Chondrocyte (in vitro differentiated cells): Measurements from ENCODE around the gene RAPSN. TPM values are rescaled to one million over a fixed set of nuclear protein-coding genes. Genes with fewer than 3 reads are reported as not detected.

Experiments used
- DNase-seq: peaks from one replicate; pipeline ENCODE4 v3.0.0; 2021; ENCODE audit warnings: mixed read lengths, low spot score
- H3K27ac Mint-ChIP-seq: one replicate; pipeline ENCODE4 v1.8.0; 2021; ENCODE audit warnings: mild to moderate bottlenecking, moderate library complexity, mixed read lengths; ENCODE audit not compliant: unreplicated experiment
- H3K27me3 Mint-ChIP-seq: 2 replicates; pipeline ENCODE4 v1.8.0; 2021; ENCODE audit warnings: low read depth, mixed read lengths
- H3K36me3 Mint-ChIP-seq: 2 replicates; pipeline ENCODE4 v1.8.0; 2021; ENCODE audit warnings: low read depth, mixed read lengths
- H3K4me1 Mint-ChIP-seq: 2 replicates; pipeline ENCODE4 v1.8.0; 2021; ENCODE audit warnings: low read depth, mild to moderate bottlenecking, mixed read lengths
- H3K4me3 Mint-ChIP-seq: one replicate; pipeline ENCODE4 v1.8.0; 2021; ENCODE audit warnings: mild to moderate bottlenecking, moderate library complexity, mixed read lengths; ENCODE audit not compliant: unreplicated experiment
- H3K9me3 Mint-ChIP-seq: 2 replicates; pipeline ENCODE4 v1.8.0; 2021; ENCODE audit warnings: low read depth, mixed read lengths
- CTCF ChIP-seq: fragments of 200-600 bp; sonication (generic); IDR thresholded peaks from 2 replicates; pipeline ENCODE4 v1.5.0; 2021; ENCODE audit warnings: antibody characterized with exemption, mild to moderate bottlenecking, moderate library complexity
- total RNA-seq: library from RNA; stranded (reverse); gene quantifications from 3 replicates; pipeline ENCODE4 v1.2.1, GENCODE V29; 2021

Gene RAPSN
- total RNA-seq, 1 donor from 2014 or later = 0.35 TPM

- Mint-ChIP-seq H3K27me3 (no peaks in the 10 kb centered on the region), H3K36me3 (no peaks in the 10 kb centered on the region), H3K4me1 (no peaks in the 10 kb centered on the region), H3K9me3 (no peaks in the 10 kb centered on the region), H3K27ac (no peak overlapping the region), H3K4me3 (no peak overlapping the region)
- no peak for TF ChIP-seq CTCF
- DNase-seq = no peak
Measured at GRCh38 chr11:47436726-47437125, 12.2 kb downstream of the RAPSN start.

- no peak for TF ChIP-seq CTCF
- Mint-ChIP-seq H3K4me3 (no peak overlapping the region), H3K36me3 (no peaks in the 10 kb centered on the region), H3K27me3 (no peaks in the 10 kb centered on the region), H3K9me3 (no peaks in the 10 kb centered on the region), H3K4me1 (no peaks in the 10 kb centered on the region), H3K27ac (no peak overlapping the region)
- DNase-seq = no peak
Measured at GRCh38 chr11:47435687-47436086, 13.2 kb downstream of the RAPSN start.

GRCh38 chr11:47434011-47434786 is 14.7 kb downstream of the RAPSN start:
- Mint-ChIP-seq H3K36me3 (no peaks in the 10 kb centered on the region), H3K27ac (no peak overlapping the region), H3K27me3 (no peaks in the 10 kb centered on the region), H3K9me3 (no peaks in the 10 kb centered on the region), H3K4me3 (no peak overlapping the region), H3K4me1 (no peaks in the 10 kb centered on the region)
- TF ChIP-seq CTCF = no peak
- DNase-seq = no peak

DNA sequence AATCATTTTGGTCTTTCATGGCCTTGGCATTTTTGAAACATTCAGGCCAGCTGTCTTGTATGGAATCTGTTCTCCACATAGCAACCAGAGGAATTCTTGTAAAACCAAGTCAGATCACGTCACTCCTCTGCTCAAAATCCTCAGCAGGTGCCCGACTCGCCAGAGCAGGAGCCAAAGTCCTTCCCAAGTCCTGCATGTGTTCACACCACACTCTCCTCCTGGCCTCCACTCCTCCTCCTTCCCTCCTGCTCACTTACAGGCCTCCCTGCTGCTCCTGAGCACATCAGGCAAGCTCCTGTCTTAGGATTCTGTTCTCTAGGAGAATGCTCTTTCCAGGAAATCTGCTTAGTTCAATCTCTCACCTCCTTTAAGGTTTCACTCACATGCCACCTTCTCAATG is 15.8 kb downstream of the RAPSN start:
- DNase-seq = no peak
- Mint-ChIP-seq H3K9me3 (no peaks in the 10 kb centered on the region), H3K4me1 (no peaks in the 10 kb centered on the region), H3K36me3 (no peaks in the 10 kb centered on the region), H3K4me3 (no peak overlapping the region), H3K27ac (no peak overlapping the region), H3K27me3 (no peaks in the 10 kb centered on the region)
- TF ChIP-seq CTCF = no peak

DNA sequence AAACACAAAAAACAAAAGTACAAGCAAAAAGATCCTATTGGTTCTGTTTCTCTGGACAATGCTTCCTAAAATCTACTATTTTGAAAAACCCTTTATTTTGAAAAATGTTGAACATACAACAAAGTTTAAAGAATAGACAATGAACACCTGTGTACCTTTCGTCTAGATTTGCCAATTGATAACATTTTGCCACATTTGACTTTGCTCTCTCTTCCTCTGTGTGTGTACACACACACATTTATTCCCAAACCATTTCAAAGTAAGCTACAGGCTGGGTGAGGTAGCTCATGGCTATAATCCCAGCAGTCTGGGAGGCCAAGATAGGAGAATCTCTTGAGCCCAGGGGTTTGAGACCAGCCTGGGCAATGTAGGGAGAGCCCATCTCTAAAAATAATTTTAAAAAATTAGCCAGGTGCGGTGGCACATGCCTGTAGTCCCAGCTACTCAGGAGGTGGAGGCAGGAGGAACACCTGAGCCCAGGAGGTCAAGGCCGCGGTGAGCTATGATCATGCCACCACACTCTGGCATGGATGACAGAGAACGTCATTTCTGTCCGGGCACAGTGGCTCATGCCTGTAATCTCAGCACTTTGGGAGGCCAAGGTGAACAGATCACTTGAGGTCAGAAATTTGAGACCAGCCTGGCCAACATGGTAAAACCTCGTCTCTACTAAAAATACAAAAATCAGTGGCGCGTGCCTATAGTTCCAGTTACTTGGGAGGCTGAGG is 17.4 kb downstream of the RAPSN start:
- Mint-ChIP-seq H3K27ac (no peak overlapping the region), H3K36me3 (no peaks in the 10 kb centered on the region), H3K4me3 (no peak overlapping the region), H3K4me1 (peaks cover 5% of the 10 kb centered on the region), H3K27me3 (no peaks in the 10 kb centered on the region), H3K9me3 (no peaks in the 10 kb centered on the region)
- TF ChIP-seq CTCF = no peak
- DNase-seq = no peak
